RWPE2 (cell line): Measurements from ENCODE around the gene EIF4E3.

Source experiments
- ATAC-seq: fragments of 200-7000 bp; cut with Tn5 transposase; 3 replicates; pipeline ENCODE4 v1.9.1; 2021; ENCODE audit warnings: low read depth
- DNase-seq: peaks from one replicate; pipeline ENCODE4 v3.0.0-alpha.2; 2020; ENCODE audit warnings: low spot score
- H3K27ac ChIP-seq: fragments of 450-650 bp; 2 replicates; pipeline ENCODE4 v1.5.1; 2017; ENCODE audit warnings: mild to moderate bottlenecking; ENCODE audit not compliant: poor library complexity, severe bottlenecking
- H3K27me3 ChIP-seq: fragments of 250-450 bp; sonication (Bioruptor Pico); 2 replicates; pipeline ENCODE4 v1.5.1; 2021; ENCODE audit warnings: mild to moderate bottlenecking, moderate library complexity; ENCODE audit not compliant: insufficient read depth, poor library complexity, severe bottlenecking
- H3K36me3 ChIP-seq: fragments of 250-450 bp; sonication (Bioruptor Pico); 2 replicates; pipeline ENCODE4 v1.5.1; 2020; ENCODE audit warnings: low read depth, mild to moderate bottlenecking, moderate library complexity
- H3K4me1 ChIP-seq: fragments of 250-450 bp; sonication (Bioruptor Pico); 2 replicates; pipeline ENCODE4 v1.5.1; 2021; ENCODE audit warnings: mild to moderate bottlenecking, moderate library complexity; ENCODE audit not compliant: insufficient read depth, poor library complexity, severe bottlenecking
- H3K4me3 ChIP-seq: fragments of 250-450 bp; sonication (Bioruptor Pico); 2 replicates; pipeline ENCODE4 v1.5.1; 2021; ENCODE audit warnings: mild to moderate bottlenecking, moderate library complexity; ENCODE audit not compliant: severe bottlenecking
- H3K9me3 ChIP-seq: fragments of 250-450 bp; sonication (Bioruptor Pico); 2 replicates; pipeline ENCODE4 v1.5.1; 2021; ENCODE audit warnings: mild to moderate bottlenecking, moderate library complexity; ENCODE audit not compliant: severe bottlenecking
- TF ChIP-seq, protein P1 (sequence below): fragments of 450-650 bp; IDR thresholded peaks from one replicate; pipeline ENCODE4 v1.5.1; 2017; ENCODE audit warnings: mild to moderate bottlenecking, moderate library complexity; ENCODE audit not compliant: poor library complexity, severe bottlenecking

Gene EIF4E3

DNA sequence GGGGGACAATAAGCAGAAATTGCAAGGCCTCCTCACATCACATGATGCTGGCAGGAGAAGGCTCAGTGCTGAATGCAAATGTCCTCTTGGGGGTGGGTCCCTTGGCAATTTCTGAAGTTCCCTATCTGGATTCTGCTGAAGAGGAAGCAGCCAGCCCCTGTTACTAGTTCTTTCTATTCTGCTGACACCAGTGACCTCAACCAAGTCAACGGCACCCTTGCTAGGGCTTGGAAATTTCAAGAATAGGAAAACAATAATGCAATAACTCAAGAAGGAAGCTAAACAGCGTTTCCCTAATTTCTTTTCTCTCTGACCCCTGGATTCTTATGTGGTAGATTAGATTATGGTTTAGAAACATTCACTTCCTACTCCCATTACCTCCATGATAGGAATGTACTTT lies 95.5 kb downstream of the EIF4E3 start:
- H3K4me1 ChIP-seq: no peaks in the 10 kb centered on the region
- ATAC-seq: no peak
- H3K9me3 ChIP-seq: no peaks in the 10 kb centered on the region
- no peaks in the 10 kb centered on the region for H3K36me3 ChIP-seq
- DNase-seq: no peak
- H3K27me3 ChIP-seq: no peaks in the 10 kb centered on the region
- no peak overlapping the region for H3K4me3 ChIP-seq
- H3K27ac ChIP-seq: no peak overlapping the region
- TF ChIP-seq, protein P1, sequence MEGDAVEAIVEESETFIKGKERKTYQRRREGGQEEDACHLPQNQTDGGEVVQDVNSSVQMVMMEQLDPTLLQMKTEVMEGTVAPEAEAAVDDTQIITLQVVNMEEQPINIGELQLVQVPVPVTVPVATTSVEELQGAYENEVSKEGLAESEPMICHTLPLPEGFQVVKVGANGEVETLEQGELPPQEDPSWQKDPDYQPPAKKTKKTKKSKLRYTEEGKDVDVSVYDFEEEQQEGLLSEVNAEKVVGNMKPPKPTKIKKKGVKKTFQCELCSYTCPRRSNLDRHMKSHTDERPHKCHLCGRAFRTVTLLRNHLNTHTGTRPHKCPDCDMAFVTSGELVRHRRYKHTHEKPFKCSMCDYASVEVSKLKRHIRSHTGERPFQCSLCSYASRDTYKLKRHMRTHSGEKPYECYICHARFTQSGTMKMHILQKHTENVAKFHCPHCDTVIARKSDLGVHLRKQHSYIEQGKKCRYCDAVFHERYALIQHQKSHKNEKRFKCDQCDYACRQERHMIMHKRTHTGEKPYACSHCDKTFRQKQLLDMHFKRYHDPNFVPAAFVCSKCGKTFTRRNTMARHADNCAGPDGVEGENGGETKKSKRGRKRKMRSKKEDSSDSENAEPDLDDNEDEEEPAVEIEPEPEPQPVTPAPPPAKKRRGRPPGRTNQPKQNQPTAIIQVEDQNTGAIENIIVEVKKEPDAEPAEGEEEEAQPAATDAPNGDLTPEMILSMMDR: no peak

DNA sequence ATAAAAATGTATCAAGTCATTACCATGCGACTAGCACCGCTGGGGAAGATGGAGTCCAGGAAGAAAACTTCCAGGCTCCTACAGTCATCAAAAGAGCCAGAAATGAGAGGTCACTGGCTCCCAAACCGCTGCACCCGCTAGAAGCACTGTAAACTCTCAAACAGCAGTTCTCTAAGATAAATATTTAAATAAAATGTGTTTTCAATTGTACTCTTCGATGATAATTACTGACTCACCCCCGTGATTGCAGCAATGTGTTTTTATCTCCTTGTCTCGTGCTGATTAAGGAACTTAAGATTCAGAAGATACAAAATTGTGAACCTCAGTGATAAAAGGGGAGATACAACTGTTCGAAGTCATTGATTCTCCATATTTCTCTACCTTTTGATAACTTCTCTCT lies 95.9 kb downstream of the EIF4E3 start:
- no peak for DNase-seq
- no peaks in the 10 kb centered on the region for H3K9me3 ChIP-seq
- no peak overlapping the region for H3K27ac ChIP-seq
- no peak overlapping the region for H3K4me3 ChIP-seq
- TF ChIP-seq, protein P1: no peak
- no peaks in the 10 kb centered on the region for H3K36me3 ChIP-seq
- no peaks in the 10 kb centered on the region for H3K4me1 ChIP-seq
- no peaks in the 10 kb centered on the region for H3K27me3 ChIP-seq
- no peak for ATAC-seq

DNA sequence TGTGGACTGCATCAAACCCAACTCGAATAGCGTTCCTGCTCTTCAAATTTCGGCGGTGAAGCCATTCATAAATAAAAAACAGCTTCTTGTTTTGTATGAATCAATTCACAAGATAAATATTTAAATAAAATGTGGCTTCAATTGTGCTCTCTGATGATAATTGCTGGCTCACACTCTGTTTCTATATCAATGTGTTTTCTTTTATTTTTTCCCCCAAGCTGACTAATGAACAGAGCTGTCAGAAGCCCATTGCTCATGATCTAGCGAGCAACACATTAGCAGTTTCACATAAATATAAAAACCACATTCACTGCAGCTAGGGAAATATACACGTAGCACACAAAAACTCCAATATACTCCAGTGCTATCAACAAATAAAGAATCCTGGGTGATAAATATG lies 96.7 kb downstream of the EIF4E3 start:
- H3K9me3 ChIP-seq: no peaks in the 10 kb centered on the region
- TF ChIP-seq, protein P1: no peak
- H3K4me1 ChIP-seq: no peaks in the 10 kb centered on the region
- H3K27ac ChIP-seq: no peak overlapping the region
- no peaks in the 10 kb centered on the region for H3K27me3 ChIP-seq
- ATAC-seq (no peak), DNase-seq (no peak)
- no peaks in the 10 kb centered on the region for H3K36me3 ChIP-seq
- no peak overlapping the region for H3K4me3 ChIP-seq

DNA sequence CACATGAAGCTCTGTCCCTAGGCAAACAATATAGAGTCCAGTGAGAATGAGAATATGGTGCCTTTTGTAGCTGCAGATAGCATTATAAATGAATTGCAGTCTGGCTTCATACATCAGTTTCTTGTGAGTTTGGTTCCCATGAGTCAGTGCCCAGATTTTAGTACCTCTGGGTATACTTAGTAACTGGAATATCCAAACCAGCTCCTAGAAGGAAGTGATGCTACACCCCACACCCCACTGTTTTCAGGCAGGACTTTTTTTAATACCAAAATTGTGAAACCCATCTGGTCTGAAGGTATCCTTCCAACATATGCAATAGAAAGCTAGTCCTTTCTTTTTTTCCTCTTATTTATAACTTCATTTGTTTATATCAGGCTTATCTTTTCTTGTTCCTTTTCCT lies 99.5 kb downstream of the EIF4E3 start:
- ATAC-seq (no peak), DNase-seq (no peak)
- no peaks in the 10 kb centered on the region for H3K27me3 ChIP-seq
- TF ChIP-seq, protein P1: no peak
- H3K9me3 ChIP-seq: no peaks in the 10 kb centered on the region
- no peaks in the 10 kb centered on the region for H3K4me1 ChIP-seq
- no peak overlapping the region for H3K27ac ChIP-seq
- H3K36me3 ChIP-seq: no peaks in the 10 kb centered on the region
- no peak overlapping the region for H3K4me3 ChIP-seq
